Endothelial cell (in vitro differentiated cells): ENCODE measurements around the gene FCSK. TPM values are rescaled to one million over a fixed set of nuclear protein-coding genes. Genes with fewer than 3 reads are reported as not detected.

Experiments used
- DNase-seq: peaks from one replicate; pipeline ENCODE4 v3.0.0; 2021; ENCODE audit warnings: low spot score
- H3K27ac Mint-ChIP-seq: one replicate; pipeline ENCODE4 v1.8.0; 2021; ENCODE audit warnings: mixed read lengths, inconsistent platforms; ENCODE audit not compliant: unreplicated experiment
- H3K27me3 Mint-ChIP-seq: one replicate; pipeline ENCODE4 v1.8.0; 2021; ENCODE audit warnings: mild to moderate bottlenecking, moderate library complexity, mixed read lengths, inconsistent platforms; ENCODE audit not compliant: unreplicated experiment
- H3K36me3 Mint-ChIP-seq: one replicate; pipeline ENCODE4 v1.8.0; 2021; ENCODE audit warnings: mild to moderate bottlenecking, low read depth, mixed read lengths, inconsistent platforms; ENCODE audit not compliant: unreplicated experiment
- H3K4me1 Mint-ChIP-seq: one replicate; pipeline ENCODE4 v1.8.0; 2021; ENCODE audit warnings: mild to moderate bottlenecking, mixed read lengths, inconsistent platforms; ENCODE audit not compliant: unreplicated experiment
- H3K4me3 Mint-ChIP-seq: one replicate; pipeline ENCODE4 v1.8.0; 2021; ENCODE audit warnings: mild to moderate bottlenecking, mixed read lengths, inconsistent platforms; ENCODE audit not compliant: unreplicated experiment
- H3K9me3 Mint-ChIP-seq: one replicate; pipeline ENCODE4 v1.8.0; 2021; ENCODE audit warnings: mixed read lengths, inconsistent platforms; ENCODE audit not compliant: unreplicated experiment
- CTCF ChIP-seq: fragments of 200-600 bp; sonication (generic); IDR thresholded peaks from one replicate; pipeline ENCODE4 v1.5.0; 2021; ENCODE audit warnings: antibody characterized with exemption; ENCODE audit not compliant: unreplicated experiment
- total RNA-seq: library from RNA; stranded (reverse); fragmentation: NEBNext Ultra II Directional; extraction: Animal tissue kit (Norgen Biotek cat#: 25700); gene quantifications from one replicate; pipeline ENCODE4 v1.2.1, GENCODE V29; 2021; ENCODE audit not compliant: unreplicated experiment

The FCSK gene
- total RNA-seq, 1 donor from 2014 or later, result 14.7 TPM

- no peak for DNase-seq
- Mint-ChIP-seq H3K4me1 (peaks cover 69% of the 10 kb centered on the region), H3K36me3 (peaks cover 16% of the 10 kb centered on the region), H3K27ac (peak overlapping the region; percentile 93), H3K4me3 (no peak overlapping the region), H3K9me3 (no peaks in the 10 kb centered on the region), H3K27me3 (peaks cover 11% of the 10 kb centered on the region)
- no peak for TF ChIP-seq CTCF
Observed at GRCh38 chr16:70432356-70432722, 22.1 kb upstream of the FCSK start.

- no peak overlapping the region for H3K4me3 Mint-ChIP-seq
- no peak for DNase-seq
Observed at GRCh38 chr16:70432723-70433457, 21.5 kb upstream of the FCSK start.

GRCh38 chr16:70433458-70434103 lies 20.8 kb upstream of the FCSK start:
- peaks cover 66% of the 10 kb centered on the region for H3K4me1 Mint-ChIP-seq
- no peaks in the 10 kb centered on the region for H3K9me3 Mint-ChIP-seq
- no peak for DNase-seq
- H3K4me3 Mint-ChIP-seq, result peak overlapping the region; percentile 8
- H3K36me3 Mint-ChIP-seq, result peaks cover 13% of the 10 kb centered on the region
- H3K27ac Mint-ChIP-seq, result peak overlapping the region; percentile 78
- TF ChIP-seq CTCF, result no peak
- peaks cover 11% of the 10 kb centered on the region for H3K27me3 Mint-ChIP-seq

More at GRCh38 chr16:70432723-70433457, 21.5 kb upstream of the FCSK start:
- Mint-ChIP-seq H3K4me1 (peaks cover 69% of the 10 kb centered on the region), H3K27me3 (peaks cover 13% of the 10 kb centered on the region), H3K36me3 (peaks cover 15% of the 10 kb centered on the region), H3K9me3 (no peaks in the 10 kb centered on the region), H3K27ac (peak overlapping the region; percentile 93)
- no peak for TF ChIP-seq CTCF

GRCh38 chr16:70434484-70435260 lies 19.7 kb upstream of the FCSK start:
- Mint-ChIP-seq H3K36me3 (peaks cover 11% of the 10 kb centered on the region), H3K9me3 (no peaks in the 10 kb centered on the region), H3K27me3 (peaks cover 7% of the 10 kb centered on the region), H3K27ac (no peak overlapping the region), H3K4me3 (no peak overlapping the region), H3K4me1 (peaks cover 61% of the 10 kb centered on the region)
- no peak for TF ChIP-seq CTCF
- no peak for DNase-seq
